GM20000 (cell line): ENCODE results near the gene SLC39A5.
A peak's percentile ranks its signal among the peaks of the same experiment; 100 is the strongest.

Experiments used
- DNase-seq: peaks from one replicate; pipeline ENCODE4 v3.0.0; 2012; ENCODE audit warnings: low spot score
- CTCF ChIP-seq: IDR thresholded peaks from 2 replicates; pipeline ENCODE4 v1.5.1; 2012; ENCODE audit warnings: mild to moderate bottlenecking, control low read depth; ENCODE audit errors: extremely low read depth, missing control alignments

SLC39A5 gene

GRCh38 chr12:56224102-56224701 lies 5.6 kb upstream of the SLC39A5 start, which contains the start of gene NABP2:
TSS of gene NABP2 (plus strand) at chr12:56224342. CDS start at chr12:56224857, 515 bp downstream.
- peak; percentile 98 for DNase-seq
- peak; percentile 74 for TF ChIP-seq CTCF

- TF ChIP-seq CTCF: no peak
- DNase-seq: peak; percentile 15
Observed at GRCh38 chr12:56224954-56225353, 4.9 kb upstream of the SLC39A5 start.

- no peak for TF ChIP-seq CTCF
- DNase-seq: no peak
Observed at GRCh38 chr12:56229082-56229481, 769 bp upstream of the SLC39A5 start.

GRCh38 chr12:56230432-56231183 lies 757 bp downstream of the SLC39A5 start:
- DNase-seq: no peak

GRCh38 chr12:56231184-56231582 lies 1.3 kb downstream of the SLC39A5 start:
- TF ChIP-seq CTCF: no peak
- no peak for DNase-seq

More at GRCh38 chr12:56230432-56231183, 757 bp downstream of the SLC39A5 start:
- TF ChIP-seq CTCF: no peak

- DNase-seq: no peak
- TF ChIP-seq CTCF: no peak
Observed at GRCh38 chr12:56234746-56235436, 5.0 kb downstream of the SLC39A5 start.

- TF ChIP-seq CTCF: no peak
- no peak for DNase-seq
Observed at GRCh38 chr12:56236091-56236490, 6.2 kb downstream of the SLC39A5 start.
